ENCODE measurements around the gene LGALS8.
"Not testable (repeated sequence)": the region's sequence is repeated elsewhere in the genome, so short reads cannot be mapped to it uniquely, and the experiment has no call there.

LGALS8 gene

GRCh38 chr1:236543065-236543669, 19.4 kb downstream of the LGALS8 start:
- DNase-seq = no peak

GRCh38 chr1:236545621-236546169, 21.9 kb downstream of the LGALS8 start:
- no peak for DNase-seq

DNA sequence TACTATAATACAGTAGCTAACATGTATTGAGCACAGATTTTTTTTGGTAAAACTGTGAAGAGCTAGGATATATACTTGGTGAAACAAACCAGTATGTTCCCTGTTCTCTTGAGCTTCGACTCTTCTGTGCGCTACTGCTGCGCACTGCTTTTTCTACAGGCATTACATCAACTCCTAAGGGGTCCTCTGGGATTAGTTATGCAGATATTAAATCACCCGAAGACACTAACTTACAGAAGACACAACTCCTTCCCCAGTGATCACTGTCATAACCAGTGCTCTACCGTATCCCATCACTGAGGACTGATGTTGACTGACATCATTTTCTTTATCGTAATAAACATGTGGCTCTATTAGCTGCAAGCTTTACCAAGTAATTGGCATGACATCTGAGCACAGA, 24.7 kb downstream of the LGALS8 start:
- DNase-seq = no peak

DNA sequence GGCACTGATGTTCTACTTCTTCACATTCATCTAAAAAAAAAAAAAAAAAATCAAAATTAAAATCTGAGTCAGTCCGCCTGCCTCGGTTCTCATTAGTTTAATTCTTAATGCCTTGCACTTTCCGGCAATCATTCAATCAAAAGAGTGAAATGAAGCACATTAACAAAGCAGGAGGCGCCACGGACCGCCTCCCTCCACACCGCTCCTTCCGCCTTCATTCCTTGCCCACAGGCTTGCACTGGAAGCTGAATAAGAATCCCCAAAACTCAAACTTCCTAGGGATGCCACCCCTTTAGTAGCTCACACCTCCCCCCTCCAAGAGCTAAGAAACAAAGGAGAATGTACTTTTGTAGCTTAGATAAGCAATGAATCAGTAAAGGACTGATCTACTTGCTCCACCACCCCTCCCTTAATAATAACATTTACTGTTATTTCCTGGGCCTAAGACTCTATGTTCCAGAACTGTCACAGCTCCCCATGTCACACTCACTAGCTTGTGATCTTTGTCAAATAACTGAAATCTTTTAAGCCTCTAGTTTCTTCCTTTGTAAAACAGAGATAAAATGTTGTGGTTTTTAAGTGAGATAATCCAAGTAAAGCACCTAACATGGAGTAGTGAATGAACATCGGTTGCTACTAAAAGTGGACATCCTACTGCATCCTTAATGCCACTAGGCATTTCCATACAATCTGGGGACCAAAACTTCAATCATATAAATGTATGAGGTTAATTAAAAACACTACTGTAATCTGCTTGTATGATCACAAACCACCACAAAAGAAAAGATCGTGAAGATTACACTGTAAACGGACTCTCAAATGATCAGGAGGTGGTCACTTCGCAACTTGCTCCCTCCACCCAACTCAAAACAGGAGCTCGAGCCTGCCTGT, 27.4 kb downstream of the LGALS8 start:
- no peak for DNase-seq

GRCh38 chr1:236552096-236552495, 28.3 kb downstream of the LGALS8 start:
- DNase-seq = no peak

DNA sequence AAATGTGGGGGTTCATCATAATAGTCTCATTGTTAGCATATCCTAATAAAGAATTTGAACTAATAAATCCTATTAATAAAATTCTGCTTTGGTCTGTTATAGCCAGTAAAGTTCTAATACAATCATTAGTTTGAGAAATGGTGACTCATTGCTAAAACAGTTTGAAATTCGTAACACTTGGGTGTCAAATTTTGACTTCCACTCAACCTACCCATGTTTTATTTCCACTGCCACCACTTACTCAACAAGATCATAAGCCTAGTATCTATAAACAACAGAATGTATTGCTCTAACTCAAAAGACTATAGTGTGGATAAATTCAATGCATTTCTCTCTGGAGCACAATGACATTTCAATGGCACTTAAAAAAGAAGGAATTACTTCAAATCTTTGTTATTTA, 29.1 kb downstream of the LGALS8 start:
- no peak for DNase-seq

DNA sequence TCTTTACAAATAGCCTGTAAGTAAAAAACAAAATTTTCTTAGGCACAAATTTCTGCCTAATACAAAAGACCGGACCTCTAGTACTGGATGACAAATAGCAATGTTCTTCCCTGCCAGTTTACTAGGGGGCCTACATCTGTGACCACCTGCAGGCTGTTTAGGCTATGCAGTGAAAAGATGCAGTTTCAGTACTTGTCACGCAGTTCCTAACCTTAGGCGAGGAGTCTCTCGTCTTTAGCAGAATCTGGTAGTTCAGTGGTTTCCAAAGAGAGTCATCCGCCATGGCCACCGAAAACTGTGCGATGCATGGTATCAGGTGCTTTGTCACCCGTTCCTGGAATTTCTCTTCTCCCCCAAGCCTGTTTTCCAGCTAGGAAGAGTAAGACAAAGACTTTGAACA, 29.6 kb downstream of the LGALS8 start:
- DNase-seq = no peak

DNA sequence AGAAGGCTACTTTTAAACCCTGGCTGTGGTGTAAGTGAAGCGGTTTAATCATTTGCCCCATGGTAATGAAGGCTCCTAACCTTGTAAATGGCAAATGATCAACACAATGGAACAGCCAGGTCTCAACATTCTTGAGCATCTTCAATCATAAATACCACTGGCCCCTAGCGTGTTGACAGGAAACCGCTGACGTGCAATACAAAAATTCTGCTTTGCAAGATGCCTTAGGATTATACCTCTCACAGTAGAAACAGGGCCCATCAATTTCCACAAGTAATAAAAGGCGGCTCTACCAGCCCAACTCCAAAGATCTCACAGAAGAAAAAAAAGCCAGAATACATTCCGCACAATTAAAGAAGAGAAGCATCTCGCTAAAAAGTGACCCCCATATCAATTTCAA, 32.8 kb downstream of the LGALS8 start:
- DNase-seq = no peak

DNA sequence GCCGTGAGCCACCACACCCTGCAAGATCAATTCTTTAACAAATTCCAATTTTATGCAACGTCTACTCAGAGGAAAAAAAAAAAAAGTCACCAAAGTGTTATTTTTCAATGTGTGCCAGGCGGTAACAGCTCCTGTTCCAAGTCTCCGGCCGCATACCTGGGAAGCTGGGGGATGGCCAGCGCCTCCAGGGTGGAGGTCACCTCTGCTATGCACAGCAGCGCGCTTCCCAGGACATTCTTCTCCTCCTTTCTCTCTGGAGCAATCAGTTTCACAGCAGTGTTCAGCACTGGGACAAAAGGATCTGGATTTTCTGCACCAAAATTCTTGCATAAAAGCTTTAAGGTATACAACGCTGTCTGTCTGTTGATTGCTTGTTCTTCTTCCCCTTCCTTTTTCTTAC, 34.3 kb downstream of the LGALS8 start:
- no peak for DNase-seq

DNA sequence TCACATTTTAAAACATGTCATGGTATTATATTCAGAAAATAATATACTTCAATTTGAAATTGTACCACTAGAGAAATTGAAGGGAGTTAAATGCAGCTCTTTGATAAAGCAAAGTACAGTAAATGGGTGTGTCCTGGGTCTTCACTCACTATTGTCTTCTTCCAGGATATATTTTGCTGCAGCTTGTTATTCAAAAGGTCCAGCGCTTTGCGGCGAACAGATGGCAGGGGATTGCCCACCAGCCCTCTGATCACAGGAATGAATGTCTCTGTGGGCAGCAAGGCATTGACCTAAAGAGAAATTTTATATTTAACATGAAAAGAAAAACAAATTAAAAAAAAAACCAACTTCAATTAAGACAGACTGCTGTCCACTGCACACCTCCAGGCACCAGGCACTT, 35.1 kb downstream of the LGALS8 start:
- DNase-seq = no peak

- no peak for DNase-seq
Measured at GRCh38 chr1:236560213-236560771, 36.5 kb downstream of the LGALS8 start.

DNA sequence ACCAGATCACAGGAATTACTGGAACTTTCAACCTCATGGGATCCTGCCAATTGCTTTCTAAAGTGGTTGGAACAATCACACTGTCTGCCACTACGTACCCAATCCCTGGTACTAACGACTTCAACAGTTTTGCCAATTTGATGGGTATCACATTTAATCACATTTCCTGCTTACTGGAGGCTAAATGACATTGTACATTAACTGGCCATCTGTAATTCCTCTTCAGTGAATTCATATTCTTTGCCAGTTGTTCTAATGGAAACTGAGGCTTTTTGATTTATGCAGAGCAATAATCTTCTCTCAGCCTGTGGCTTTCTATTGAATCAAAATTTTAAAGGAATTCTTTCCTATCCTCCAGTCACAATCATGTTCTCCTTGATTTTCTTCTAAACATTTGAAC, 38.2 kb downstream of the LGALS8 start:
- DNase-seq = no peak

DNA sequence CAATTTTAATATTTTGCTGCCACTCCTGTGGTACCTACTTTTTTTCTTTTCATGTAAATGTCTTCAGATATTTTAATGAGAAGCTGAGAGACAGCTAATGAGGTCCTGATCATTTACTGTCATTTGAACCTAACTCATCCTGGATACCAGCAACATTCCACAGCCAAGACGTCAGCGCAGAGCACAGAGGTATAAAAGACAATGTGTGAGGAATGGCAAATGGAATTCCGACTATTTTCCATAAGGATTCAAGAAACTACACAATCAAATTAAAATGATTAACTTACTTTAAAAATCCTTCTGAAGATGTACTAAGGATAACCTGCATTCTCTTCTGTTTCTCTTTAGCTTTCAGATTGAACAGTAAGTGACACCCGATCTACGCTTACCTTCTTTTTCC, 41.7 kb downstream of the LGALS8 start:
- no peak for DNase-seq

DNA sequence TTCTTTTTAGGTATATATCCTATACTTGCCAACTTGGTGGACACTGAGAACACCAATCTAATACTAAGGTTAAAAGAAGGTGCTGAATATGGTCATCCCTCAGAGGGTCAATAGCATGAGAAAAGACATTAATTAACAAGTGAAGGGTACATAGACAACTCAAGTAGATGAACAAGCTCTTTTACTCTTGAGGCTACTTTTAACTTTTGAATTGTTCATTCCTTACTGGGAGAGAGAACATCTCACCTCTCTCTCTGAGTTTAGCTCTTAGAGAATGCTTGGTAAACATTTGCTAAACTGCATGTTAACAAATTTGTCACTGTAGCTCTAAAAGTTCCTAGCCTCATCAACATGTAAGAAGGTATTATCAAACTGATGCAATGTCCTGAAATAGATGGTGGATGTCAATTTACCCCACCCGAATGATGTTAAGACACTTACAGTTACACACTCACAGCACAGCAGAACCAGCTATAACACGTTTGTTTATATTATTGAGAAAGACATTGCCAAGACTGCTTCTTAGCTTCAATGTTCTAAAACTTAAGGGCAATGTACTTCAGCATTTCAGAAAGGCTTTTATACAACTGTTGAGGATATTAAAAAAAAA, 44.6 kb downstream of the LGALS8 start:
- no peak for DNase-seq

DNA sequence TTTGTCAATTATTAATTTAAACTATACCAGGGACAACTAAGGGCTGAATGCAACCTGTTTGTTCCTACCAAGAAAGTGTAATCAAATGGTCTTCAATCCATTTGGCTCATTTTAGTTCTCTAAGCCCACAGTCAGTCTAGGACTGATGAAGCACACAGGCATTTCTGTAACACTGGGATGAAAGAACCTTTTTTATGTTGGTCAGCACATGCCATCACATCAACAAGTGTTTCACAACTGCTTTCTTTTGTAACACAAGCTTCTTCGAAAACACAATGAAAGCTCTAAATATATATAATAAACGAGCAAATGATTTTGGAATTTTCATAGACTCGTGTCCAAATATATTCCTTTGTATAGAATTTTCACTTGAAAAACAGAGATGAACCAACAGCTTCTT, 51.7 kb downstream of the LGALS8 start:
- no peak for DNase-seq

- DNase-seq = no peak
Measured at GRCh38 chr1:236576004-236576403, 52.2 kb downstream of the LGALS8 start.

DNA sequence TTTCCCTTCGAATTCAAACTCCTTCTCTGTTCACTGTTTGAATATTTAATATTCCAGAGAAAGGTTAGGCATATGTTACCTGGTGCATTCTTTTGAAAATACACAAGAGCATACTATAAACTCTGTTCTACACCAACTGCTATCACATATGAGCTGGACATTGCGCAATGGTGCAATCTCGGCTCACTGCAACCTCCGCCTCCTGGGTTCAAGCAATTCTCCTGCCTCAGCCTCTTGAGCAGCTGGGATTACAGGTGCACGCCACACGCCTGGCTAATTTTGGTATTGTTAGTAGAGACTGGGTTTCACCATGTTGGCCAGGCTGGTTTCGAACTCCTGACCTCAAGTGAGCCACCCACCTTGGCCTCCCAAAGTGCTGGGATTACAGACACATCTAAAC, 53.3 kb downstream of the LGALS8 start:
- not testable (repeated sequence) for DNase-seq

GRCh38 chr1:236578661-236579060, 54.9 kb downstream of the LGALS8 start:
- DNase-seq = no peak

- not testable (repeated sequence) for DNase-seq
Measured at GRCh38 chr1:236580404-236580803, 56.6 kb downstream of the LGALS8 start.

- no peak for DNase-seq
Measured at GRCh38 chr1:236581528-236581927, 57.7 kb downstream of the LGALS8 start.

DNA sequence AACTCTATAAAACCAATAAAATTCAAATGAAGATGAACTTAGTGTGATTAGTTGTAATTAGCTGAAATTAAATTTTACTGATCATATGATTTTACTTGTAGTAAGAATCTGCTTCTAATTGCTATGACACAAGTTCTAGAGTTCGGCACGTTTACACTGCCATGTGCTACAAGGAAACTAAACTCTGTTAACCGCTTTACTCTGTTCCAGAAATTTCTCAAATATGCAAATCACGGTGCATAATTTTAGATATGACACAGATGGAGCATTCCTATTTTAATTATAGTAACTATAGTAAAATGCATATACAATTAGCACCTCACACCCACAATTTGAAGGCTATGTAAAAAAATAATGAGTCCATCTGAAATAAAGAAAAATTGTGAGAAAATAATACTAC, 65.7 kb downstream of the LGALS8 start:
- DNase-seq = no peak

DNA sequence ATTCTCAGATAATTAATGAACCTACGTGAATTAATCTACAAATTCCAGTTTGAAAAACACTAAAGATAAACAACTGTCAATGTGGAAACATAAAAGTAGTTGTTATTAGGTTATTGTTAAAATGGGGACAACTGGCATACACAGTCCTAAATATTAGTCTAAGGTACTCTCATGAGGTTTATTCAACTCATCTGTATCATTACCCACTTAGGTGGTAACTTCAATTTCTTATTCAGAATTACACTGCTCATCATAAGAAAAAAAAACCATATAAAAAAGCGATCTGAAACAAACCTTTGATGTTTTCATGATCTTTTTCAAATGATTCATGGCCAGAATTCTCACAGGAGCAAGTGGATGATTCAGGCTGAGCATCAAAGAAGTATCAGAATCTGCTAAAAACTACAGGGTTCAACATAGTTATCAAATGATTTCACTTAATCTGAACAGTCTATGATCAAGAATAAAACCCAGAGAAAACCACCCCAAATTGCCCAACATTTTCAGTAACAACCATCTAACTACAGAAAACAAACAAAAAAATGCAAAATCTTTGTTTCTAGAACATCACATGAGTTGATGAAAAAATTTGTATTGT, 66.9 kb downstream of the LGALS8 start:
- no peak for DNase-seq

DNA sequence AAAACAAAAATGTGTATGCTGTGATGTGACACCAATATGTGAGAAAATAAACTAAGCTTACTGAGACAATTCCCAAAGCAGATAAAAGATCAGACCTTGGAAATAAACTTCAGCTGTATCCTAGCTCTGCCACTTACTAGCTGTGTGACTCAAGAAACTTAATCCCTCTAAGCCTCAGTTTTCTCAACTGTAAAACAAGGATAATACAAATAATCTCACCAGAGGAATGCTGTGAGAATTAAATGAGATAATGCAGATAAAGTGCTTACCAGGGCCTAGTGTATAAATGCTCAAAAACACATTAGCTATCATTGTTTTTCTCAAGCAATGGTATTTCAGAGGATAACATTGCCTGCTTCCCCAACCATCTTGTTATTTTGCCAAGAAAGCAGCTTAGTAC, 78.4 kb downstream of the LGALS8 start:
- no peak for DNase-seq
